Measurements from ENCODE around the gene ITGA1.

ITGA1 gene

GRCh38 chr5:53008751-53009150 lies 221.0 kb downstream of the ITGA1 start:
- POLR2A ChIA-PET = interaction anchor here (1.4 kb wide), 1 partner anchor 19 kb away, joined by 3 read pairs; the partner anchor contains the start of gene ITGA2
- H3K27ac ChIP-seq (ENCODE audit: extremely low read depth, low read depth, low read length) = no peak overlapping the region; the same call in 1 of the 2 replicates
- CTCF ChIA-PET = interaction anchor here (0.6 kb wide), 1 partner anchor 46 kb away, joined by 9 read pairs; no protein-coding TSS in a partner anchor
- TF ChIP-seq ZBTB8A (tag by site-specific recombination; IDR thresholded peaks at IDR 0.05) = 0 out of 2 replicates have a peak, but pooled peaks have one; percentile 21
- no peak for TF ChIP-seq ZNF302 (tag by site-specific recombination; IDR thresholded peaks at IDR 0.05; ENCODE audit: low read depth)
- no peak for TF ChIP-seq ZNF626 (tag by site-specific recombination; IDR thresholded peaks at IDR 0.05)
- 0 out of 2 replicates have a peak, but pooled peaks have one; percentile 16 for TF ChIP-seq ZEB2 (tag by site-specific recombination; IDR thresholded peaks at IDR 0.05)
- no peak for TF ChIP-seq GLI2 (tag by site-specific recombination; IDR thresholded peaks at IDR 0.05; ENCODE audit: borderline replicate concordance, low read depth)
- TF ChIP-seq ZNF692 (tag by site-specific recombination; IDR thresholded peaks at IDR 0.05) = peak; percentile 61
- 0 out of 2 replicates have a peak, but pooled peaks have one; percentile 18 for TF ChIP-seq OSR2 (tag by site-specific recombination; IDR thresholded peaks at IDR 0.05)
- 0 out of 2 replicates have a peak, but pooled peaks have one; percentile 25 for TF ChIP-seq ZBTB20 (tag by site-specific recombination; IDR thresholded peaks at IDR 0.05)
- TF ChIP-seq SP7 (tag by site-specific recombination; IDR thresholded peaks at IDR 0.05) = peak; percentile 71
- peak; percentile 100 for TF ChIP-seq ZNF266 (tag by site-specific recombination; IDR thresholded peaks at IDR 0.05; ENCODE audit: low read depth)
- TF ChIP-seq ZNF707 (tag by site-specific recombination; IDR thresholded peaks at IDR 0.05) = no peak
- peak; percentile 78; the same call in 1 of the 2 replicates for TF ChIP-seq INSM2 (tag by site-specific recombination; IDR thresholded peaks at IDR 0.05)
- TF ChIP-seq ZNF600 (tag by site-specific recombination; IDR thresholded peaks at IDR 0.05) = peak; percentile 74
- no peak for TF ChIP-seq ZNF585B (tag by site-specific recombination; IDR thresholded peaks at IDR 0.05)
- TF ChIP-seq ZFHX2 (tag by site-specific recombination; conservative IDR thresholded peaks at IDR 0.05) = no peak
- peak; percentile 75; the same call in 1 of the 2 replicates for TF ChIP-seq HIC1 (tag by site-specific recombination; IDR thresholded peaks at IDR 0.05)
- TF ChIP-seq IKZF3 (tag by site-specific recombination; IDR thresholded peaks at IDR 0.05) = peak; percentile 45; the same call in 1 of the 2 replicates
- 0 out of 2 replicates have a peak, but pooled peaks have one; percentile 31 for TF ChIP-seq ZNF561 (tag by site-specific recombination; IDR thresholded peaks at IDR 0.05; ENCODE audit: borderline replicate concordance)
- no peak for TF ChIP-seq ZNF670 (tag by site-specific recombination; IDR thresholded peaks at IDR 0.05; ENCODE audit: low read depth)
- TF ChIP-seq ZNF830 (tag by site-specific recombination; IDR thresholded peaks at IDR 0.05; ENCODE audit: low read depth) = no peak
- TF ChIP-seq ZNF629 (tag by site-specific recombination; IDR thresholded peaks at IDR 0.05) = peak; percentile 61; the same call in 1 of the 2 replicates
- TF ChIP-seq TSHZ1 (tag by site-specific recombination; IDR thresholded peaks at IDR 0.05; ENCODE audit: borderline replicate concordance) = 0 out of 2 replicates have a peak, but pooled peaks have one; percentile 37
- TF ChIP-seq ZNF366 (tag by site-specific recombination; conservative IDR thresholded peaks at IDR 0.05) = peak; percentile 27; the same call in 1 of the 2 replicates
- TF ChIP-seq ZNF558 (tag by site-specific recombination; IDR thresholded peaks at IDR 0.05) = peak; percentile 18; the same call in 1 of the 2 replicates
- TF ChIP-seq ZBTB48 (tag by site-specific recombination; IDR thresholded peaks at IDR 0.05) = no peak; the same call in 1 of the 2 replicates
- peak; percentile 41; the same call in 1 of the 2 replicates for TF ChIP-seq FEZF1 (tag by site-specific recombination; IDR thresholded peaks at IDR 0.05)
- 0 out of 2 replicates have a peak, but pooled peaks have one; percentile 19 for TF ChIP-seq ZNF24 (tag by site-specific recombination; IDR thresholded peaks at IDR 0.05)
- TF ChIP-seq PRDM1 (tag by site-specific recombination; IDR thresholded peaks at IDR 0.05) = 0 out of 2 replicates have a peak, but pooled peaks have one; percentile 26
- no peak for TF ChIP-seq SCRT2 (tag by site-specific recombination; IDR thresholded peaks at IDR 0.05)

More at GRCh38 chr5:53008751-53009150, 221.0 kb downstream of the ITGA1 start:
- Histone ChIP-seq H3K4me1 (ENCODE audit: control insufficient read depth, insufficient read depth, low read length) (peaks cover 19% of the 10 kb centered on the region), H3K4me3 (ENCODE audit: low read depth, low read length) (no peak overlapping the region), H3K9me3 (ENCODE audit: control insufficient read depth, insufficient read depth, low read depth, low read length) (no peaks in the 10 kb centered on the region), H3K36me3 (ENCODE audit: control insufficient read depth in 2 of 2, insufficient read depth in 1 of 2, low read length in 2 of 2) (no peaks in the 10 kb centered on the region)
